T-cell (primary cell): ENCODE data around the gene AP2A2. TPM values are rescaled to one million over a fixed set of nuclear protein-coding genes. Genes with fewer than 3 reads are reported as not detected.

ENCODE experiments used
- ATAC-seq, 4 experiments: fragments of 200-7000 bp in 3 of 4; fragments of 150-1000 bp in 1 of 4; cut with Tn5 transposase; replicated peaks in 1 of 4; 1 replicate in 3 of 4; 2 replicates in 1 of 4; pipeline ENCODE4 v1.10.0; 2021; ENCODE audit warnings: moderate library complexity in 3 of 4, mild to moderate bottlenecking in 2 of 4, moderate number of reproducible peaks in 1 of 4
- CTCF ChIA-PET, 2 donors: fragments of 300-600 bp; sonication (Branson Sonifier 250); formaldehyde crosslinking; loops; one replicate each; lab custom pipeline; 2022; ENCODE audit warnings: antibody characterized with exemption in 2 of 2; lab: Charles Lee
- POLR2A ChIA-PET, 2 donors: fragments of 300-600 bp; sonication (Branson Sonifier 250); formaldehyde crosslinking; loops; one replicate each; lab custom pipeline; 2022; ENCODE audit warnings: antibody characterized with exemption in 2 of 2; lab: Charles Lee
- DNase-seq, 35 experiments: peaks; one replicate each; pipeline versions ENCODE4 v3.0.0 to v3.0.0-alpha.2; 2013 to 2023
- H3K27ac ChIP-seq: one replicate; pipeline ENCODE4 v1.5.1; 2013; ENCODE audit warnings: low read length
- H3K27me3 ChIP-seq, 2 experiments: replicated peaks in 1 of 2; 1 replicate in 1 of 2; 2 replicates in 1 of 2; pipeline versions ENCODE4 v1.6.1 to v1.7.0; 2013; ENCODE audit warnings: low read length in 1 of 2, mixed read lengths in 1 of 2; ENCODE audit not compliant: control insufficient read depth in 2 of 2, insufficient read depth in 2 of 2; ENCODE audit errors: extremely low read depth in 1 of 2
- H3K36me3 ChIP-seq, 2 donors: 1 replicate in 1 of 2; 2 replicates in 1 of 2; pipeline versions ENCODE4 v1.6.1 to v1.7.0; 2013; ENCODE audit warnings: low read length in 1 of 2; ENCODE audit not compliant: control insufficient read depth in 2 of 2, insufficient read depth in 1 of 2; ENCODE audit errors: extremely low read depth in 1 of 2
- H3K4me1 ChIP-seq, 2 experiments: 1 replicate in 1 of 2; 2 replicates in 1 of 2; pipeline versions ENCODE4 v1.6.1 to v1.7.0; 2013; ENCODE audit warnings: low read length in 2 of 2, mixed read lengths in 1 of 2; ENCODE audit not compliant: insufficient read depth in 2 of 2, control insufficient read depth in 1 of 2; ENCODE audit errors: extremely low read depth in 1 of 2
- H3K4me3 ChIP-seq, 2 donors: 1 replicate in 1 of 2; 2 replicates in 1 of 2; pipeline versions ENCODE4 v1.5.1 to v1.7.0; 2013; ENCODE audit warnings: mild to moderate bottlenecking in 2 of 2, low read length in 1 of 2, moderate library complexity in 1 of 2; ENCODE audit not compliant: control insufficient read depth in 1 of 2; ENCODE audit errors: extremely low read depth in 1 of 2
- H3K9me3 ChIP-seq: 2 replicates; pipeline ENCODE4 v1.7.0; 2013
- H3K27ac Mint-ChIP-seq, 2 donors: one replicate each; pipeline ENCODE4 v1.8.0; 2020 to 2021; ENCODE audit warnings: mild to moderate bottlenecking in 2 of 2, mixed read lengths in 2 of 2
- H3K27me3 Mint-ChIP-seq, 2 donors: one replicate each; pipeline ENCODE4 v1.8.0; 2021 to 2022; ENCODE audit warnings: mixed read lengths in 2 of 2
- H3K36me3 Mint-ChIP-seq: one replicate; pipeline ENCODE4 v1.8.0; 2021; ENCODE audit warnings: mixed read lengths
- H3K4me1 Mint-ChIP-seq, 3 donors: one replicate each; pipeline ENCODE4 v1.8.0; 2020 to 2022; ENCODE audit warnings: mixed read lengths in 3 of 3, mild to moderate bottlenecking in 1 of 3
- H3K4me3 Mint-ChIP-seq, 3 donors: one replicate each; pipeline ENCODE4 v1.8.0; 2020 to 2022; ENCODE audit warnings: mild to moderate bottlenecking in 3 of 3, mixed read lengths in 3 of 3, moderate library complexity in 3 of 3
- H3K9me3 Mint-ChIP-seq, 3 donors: one replicate each; pipeline ENCODE4 v1.8.0; 2020 to 2022; ENCODE audit warnings: mixed read lengths in 3 of 3
- WGBS: methylation state at CpG from one replicate; pipeline ENCODE4 v1.1.5; 2013; ENCODE audit warnings: missing lambda C conversion rate; ENCODE audit not compliant: insufficient coverage; 5-methylcytosine and 5-hydroxymethylcytosine counted together
- total RNA-seq, 35 experiments: library from RNA in 6 of 35; stranded (reverse) in 6 of 35; fragments of 120-200 nt in 1 of 35; gene quantifications; one replicate each; pipeline versions ENCODE4 v1.2.1 to v1.2.4 and lab custom pipeline; 2013 to 2026

AP2A2 gene
- total RNA-seq, 5 donors from 2014 or later (not counting 1 experiment from before 2014, with no cell fraction given): 59.6 to 85.3 (median 70.8) TPM

DNA sequence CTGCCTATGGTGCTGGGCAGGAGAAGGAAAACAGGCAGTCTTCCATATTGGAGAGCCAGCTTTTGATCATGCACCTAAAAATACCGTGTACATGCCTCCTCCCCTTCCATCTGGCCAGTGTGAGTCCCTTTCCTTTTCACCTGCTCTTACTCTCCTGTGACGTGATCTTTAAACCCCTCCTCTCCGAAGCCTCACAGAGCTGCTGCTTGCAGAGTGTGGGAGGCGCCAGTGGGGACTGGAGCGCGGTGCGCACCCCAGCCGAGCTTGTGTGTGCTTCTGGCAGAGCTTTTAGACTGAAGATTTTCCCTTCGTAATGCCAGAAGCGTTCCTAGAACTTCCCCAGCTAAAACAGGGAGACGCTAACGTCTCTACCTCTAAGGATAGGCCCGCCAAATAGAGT lies 81.1 kb downstream of the AP2A2 start:
- no peak overlapping the region for H3K27ac ChIP-seq
- CTCF ChIA-PET: no interaction called here
- Mint-ChIP-seq H3K9me3 (no peaks in the 10 kb centered on the region), H3K4me1 (no peaks in the 10 kb centered on the region), H3K27ac (no peak overlapping the region), H3K36me3 (peaks cover 50% of the 10 kb centered on the region), H3K27me3 (no peaks in the 10 kb centered on the region), H3K4me3 (no peak overlapping the region)
- H3K27me3 ChIP-seq: no peaks in the 10 kb centered on the region
- H3K4me3 ChIP-seq: no peak overlapping the region
- 98% methylated on average over 12 of the region's 13 CpGs for WGBS
- no peaks in the 10 kb centered on the region for H3K9me3 ChIP-seq
- no peak for ATAC-seq
- POLR2A ChIA-PET: no interaction called here
- peaks cover 30 to 82% of the 10 kb centered on the region in 2 donors for H3K36me3 ChIP-seq
- H3K4me1 ChIP-seq: no peaks in the 10 kb centered on the region
- no peak for DNase-seq

DNA sequence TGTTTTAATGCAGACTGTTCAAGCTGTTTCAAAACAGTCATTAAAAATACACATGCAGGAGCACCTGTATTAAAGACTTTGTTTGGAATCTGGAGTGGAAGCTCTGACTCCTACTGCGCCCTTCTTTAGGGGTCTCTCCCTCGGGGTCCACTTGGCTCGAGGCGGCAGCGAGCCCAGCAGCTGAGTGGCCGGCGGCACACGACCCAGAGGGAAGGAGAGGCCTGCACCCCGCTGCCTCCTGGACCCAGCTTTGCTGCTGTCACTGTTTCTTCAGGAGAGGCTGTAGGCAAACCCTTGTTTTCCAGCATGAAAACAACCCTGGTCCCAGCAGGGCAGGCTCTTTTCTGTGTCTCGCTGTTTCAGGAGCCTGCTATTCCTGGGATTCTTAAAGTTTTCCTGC lies 81.6 kb downstream of the AP2A2 start:
- no peak overlapping the region for H3K4me3 Mint-ChIP-seq
- H3K27me3 Mint-ChIP-seq: no peaks in the 10 kb centered on the region
- Histone ChIP-seq H3K36me3 (peaks cover 34 to 80% of the 10 kb centered on the region in 2 donors), H3K4me1 (no peaks in the 10 kb centered on the region), H3K9me3 (no peaks in the 10 kb centered on the region), H3K27ac (no peak overlapping the region), H3K27me3 (no peaks in the 10 kb centered on the region), H3K4me3 (no peak overlapping the region)
- H3K4me1 Mint-ChIP-seq: no peaks in the 10 kb centered on the region
- H3K36me3 Mint-ChIP-seq: peaks cover 48% of the 10 kb centered on the region
- no peak for ATAC-seq
- no peak overlapping the region for H3K27ac Mint-ChIP-seq
- H3K9me3 Mint-ChIP-seq: no peaks in the 10 kb centered on the region
- 98% methylated on average over 9 of the region's 10 CpGs for whole genome bisulfite sequencing
- ChIA-PET POLR2A (no interaction called here), CTCF (no interaction called here)
- no peak for DNase-seq

DNA sequence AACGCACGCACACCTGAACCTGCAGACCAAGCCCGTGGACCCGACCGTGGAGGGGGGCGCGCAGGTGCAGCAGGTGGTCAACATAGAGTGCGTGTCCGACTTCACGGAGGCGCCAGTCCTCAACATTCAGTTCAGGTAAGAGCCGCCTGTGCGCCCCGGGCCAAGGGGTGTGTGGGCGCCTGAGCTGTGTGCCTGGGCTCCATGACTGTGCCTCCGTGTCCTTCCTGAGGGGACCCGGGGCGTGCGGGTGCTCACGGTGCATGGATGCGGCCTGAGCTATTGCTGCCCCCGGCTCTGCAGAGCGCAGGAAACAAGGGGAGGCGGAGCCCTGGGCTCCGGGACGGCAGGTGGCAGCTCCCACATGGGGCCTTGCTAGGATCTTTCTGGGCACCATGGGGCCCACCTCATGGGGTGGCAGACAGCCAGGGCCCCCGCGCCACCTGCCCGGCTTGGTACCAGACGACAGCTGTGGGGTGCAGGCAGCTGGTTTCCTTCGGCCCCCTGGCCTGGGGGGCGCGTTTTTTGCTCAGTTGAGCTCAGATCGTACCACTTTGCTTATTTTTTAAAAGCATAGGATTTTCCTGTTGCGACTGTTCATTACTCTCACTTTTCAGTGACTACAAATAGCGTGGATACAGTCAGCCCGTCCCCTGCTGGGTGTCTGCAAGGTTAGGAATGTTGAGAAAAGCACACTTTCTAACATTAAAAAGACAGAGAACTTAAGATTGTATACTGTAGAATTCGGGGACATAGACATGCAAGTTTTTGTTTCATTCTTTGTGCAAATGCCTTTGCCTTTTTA lies 82.5 kb downstream of the AP2A2 start:
- Histone ChIP-seq H3K36me3 (peaks cover 34 to 73% of the 10 kb centered on the region in 2 donors), H3K4me3 (no peak overlapping the region), H3K27me3 (no peaks in the 10 kb centered on the region), H3K27ac (no peak overlapping the region), H3K4me1 (no peaks in the 10 kb centered on the region), H3K9me3 (no peaks in the 10 kb centered on the region)
- H3K4me1 Mint-ChIP-seq: no peaks in the 10 kb centered on the region
- 94% methylated on average over 33 of the region's 38 CpGs for WGBS
- no peak overlapping the region for H3K4me3 Mint-ChIP-seq
- peaks cover 46% of the 10 kb centered on the region for H3K36me3 Mint-ChIP-seq
- no peak overlapping the region for H3K27ac Mint-ChIP-seq
- no peaks in the 10 kb centered on the region for H3K9me3 Mint-ChIP-seq
- POLR2A ChIA-PET: no interaction called here
- ATAC-seq (no peak), DNase-seq (no peak)
- CTCF ChIA-PET: no interaction called here
- H3K27me3 Mint-ChIP-seq: no peaks in the 10 kb centered on the region

DNA sequence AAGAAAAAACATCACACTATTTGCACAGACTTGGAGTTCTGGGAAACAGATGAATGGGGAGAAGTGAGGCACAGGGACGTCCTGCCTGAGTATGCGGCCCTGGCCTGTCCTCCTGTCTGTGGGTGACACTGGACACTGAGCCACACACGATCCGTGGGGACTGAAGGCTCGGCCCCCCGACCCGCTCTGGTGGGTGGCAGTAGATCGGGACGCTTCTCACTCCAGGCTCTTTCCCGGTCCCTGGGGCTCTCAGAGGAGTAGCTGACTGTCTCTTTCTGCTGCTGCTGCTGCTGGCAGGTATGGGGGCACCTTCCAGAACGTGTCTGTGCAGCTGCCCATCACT lies 83.1 kb downstream of the AP2A2 start:
- no peaks in the 10 kb centered on the region for H3K4me1 ChIP-seq
- Mint-ChIP-seq H3K4me1 (no peaks in the 10 kb centered on the region), H3K27me3 (no peaks in the 10 kb centered on the region), H3K27ac (no peak overlapping the region), H3K9me3 (no peaks in the 10 kb centered on the region), H3K36me3 (peaks cover 41% of the 10 kb centered on the region), H3K4me3 (no peak overlapping the region)
- DNase-seq (no peak), ATAC-seq (no peak)
- no peak overlapping the region for H3K4me3 ChIP-seq
- POLR2A ChIA-PET: no interaction called here
- CTCF ChIA-PET: no interaction called here
- peaks cover 34 to 67% of the 10 kb centered on the region in 2 donors for H3K36me3 ChIP-seq
- H3K9me3 ChIP-seq: no peaks in the 10 kb centered on the region
- H3K27ac ChIP-seq: no peak overlapping the region
- 98% methylated on average over 7 of the region's 11 CpGs for WGBS
- H3K27me3 ChIP-seq: no peaks in the 10 kb centered on the region

DNA sequence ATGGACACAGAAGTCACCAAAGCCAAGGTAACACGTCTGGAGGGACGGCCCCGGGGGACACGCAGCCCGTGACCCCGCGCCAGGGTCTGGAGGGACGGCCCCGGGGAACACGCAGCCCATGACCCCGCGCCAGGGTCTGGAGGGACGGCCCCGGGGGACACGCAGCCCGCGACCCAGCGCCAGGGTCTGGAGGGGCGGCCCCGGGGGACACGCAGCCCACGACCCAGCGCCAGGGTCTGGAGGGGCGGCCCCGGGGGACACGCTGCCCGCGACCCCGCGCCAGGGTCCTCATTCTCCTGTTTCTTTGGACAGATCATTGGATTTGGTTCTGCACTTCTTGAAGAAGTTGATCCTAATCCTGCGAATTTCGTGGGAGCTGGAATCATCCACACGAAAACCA lies 83.7 kb downstream of the AP2A2 start:
- Histone ChIP-seq H3K4me1 (no peaks in the 10 kb centered on the region), H3K27me3 (no peaks in the 10 kb centered on the region), H3K36me3 (peaks cover 34 to 65% of the 10 kb centered on the region in 2 donors), H3K27ac (no peak overlapping the region), H3K4me3 (no peak overlapping the region), H3K9me3 (no peaks in the 10 kb centered on the region)
- DNase-seq (no peak), ATAC-seq (no peak)
- no peak overlapping the region for H3K4me3 Mint-ChIP-seq
- H3K27ac Mint-ChIP-seq: no peak overlapping the region
- CTCF ChIA-PET: no interaction called here
- H3K4me1 Mint-ChIP-seq: no peaks in the 10 kb centered on the region
- peaks cover 40% of the 10 kb centered on the region for H3K36me3 Mint-ChIP-seq
- 90% methylated on average over 29 of the region's 33 CpGs for WGBS
- no peaks in the 10 kb centered on the region for H3K9me3 Mint-ChIP-seq
- POLR2A ChIA-PET: no interaction called here
- H3K27me3 Mint-ChIP-seq: no peaks in the 10 kb centered on the region

DNA sequence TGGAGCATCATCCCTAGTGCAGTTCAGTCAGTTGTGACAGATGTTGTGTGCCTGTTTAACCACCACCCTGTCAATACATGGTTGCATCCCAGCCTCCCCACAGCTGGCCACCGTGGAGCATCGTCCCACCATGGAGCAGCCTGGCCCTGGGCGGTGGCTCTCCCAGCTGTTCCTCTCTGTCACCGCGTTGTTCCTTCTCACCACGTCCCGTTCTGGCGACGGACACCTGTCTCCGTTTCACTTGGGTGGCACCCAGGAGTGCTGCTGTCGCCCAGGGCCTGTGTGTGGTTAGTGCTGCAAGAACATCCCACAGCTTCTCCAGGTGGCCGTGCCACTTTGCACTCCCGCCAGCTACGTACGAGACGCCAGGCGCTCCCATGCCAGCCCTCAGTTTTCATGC lies 84.3 kb downstream of the AP2A2 start:
- Mint-ChIP-seq H3K4me3 (no peak overlapping the region), H3K4me1 (no peaks in the 10 kb centered on the region), H3K27me3 (no peaks in the 10 kb centered on the region), H3K36me3 (peaks cover 34% of the 10 kb centered on the region), H3K9me3 (no peaks in the 10 kb centered on the region), H3K27ac (no peak overlapping the region)
- CTCF ChIA-PET: no interaction called here
- DNase-seq: no peak
- POLR2A ChIA-PET: no interaction called here
- H3K27ac ChIP-seq: no peak overlapping the region
- H3K36me3 ChIP-seq: peaks cover 28 to 59% of the 10 kb centered on the region in 2 donors
- H3K4me3 ChIP-seq: no peak overlapping the region
- no peaks in the 10 kb centered on the region for H3K27me3 ChIP-seq
- H3K9me3 ChIP-seq: no peaks in the 10 kb centered on the region
- no peak for ATAC-seq
- H3K4me1 ChIP-seq: no peaks in the 10 kb centered on the region
- 97% methylated on average over 17 of the region's 17 CpGs for WGBS
